Loucy (cell line): ENCODE measurements around the gene CDK6.

Source experiments
- H2AFZ ChIP-seq: fragments of 200-600 bp; sonication (generic); 2 replicates; pipeline ENCODE4 v1.6.0; 2016; ENCODE audit warnings: antibody characterized with exemption, mild to moderate bottlenecking, low read length, moderate library complexity
- H3F3A ChIP-seq: fragments of 200-600 bp; 2 replicates; pipeline ENCODE4 v1.6.0; 2016; ENCODE audit warnings: antibody characterized with exemption, low read depth, mild to moderate bottlenecking
- H3K27me3 ChIP-seq: fragments of 200-600 bp; sonication (generic); 2 replicates; pipeline ENCODE4 v1.6.1; 2014; ENCODE audit warnings: low read length, mild to moderate bottlenecking; ENCODE audit not compliant: insufficient read depth, poor library complexity, severe bottlenecking
- H3K36me3 ChIP-seq: fragments of 200-600 bp; sonication (generic); 2 replicates; pipeline ENCODE4 v1.6.1; 2016; ENCODE audit warnings: low read length; ENCODE audit not compliant: insufficient read depth
- H3K4me1 ChIP-seq: fragments of 200-600 bp; sonication (generic); 2 replicates; pipeline ENCODE4 v1.5.1; 2014; ENCODE audit warnings: low read length, mild to moderate bottlenecking; ENCODE audit not compliant: insufficient read depth, poor library complexity, severe bottlenecking
- H3K4me2 ChIP-seq: fragments of 200-600 bp; sonication (generic); 2 replicates; pipeline ENCODE4 v1.6.0; 2014; ENCODE audit warnings: antibody characterized with exemption, low read length, low read depth, mild to moderate bottlenecking; ENCODE audit not compliant: poor library complexity, severe bottlenecking
- H3K4me3 ChIP-seq: fragments of 200-600 bp; sonication (generic); 2 replicates; pipeline ENCODE4 v1.5.1; 2014; ENCODE audit warnings: low read length, mild to moderate bottlenecking, mixed read lengths; ENCODE audit not compliant: poor library complexity, severe bottlenecking
- H3K79me2 ChIP-seq: fragments of 200-600 bp; sonication (generic); 2 replicates; pipeline ENCODE4 v1.6.1; 2014; ENCODE audit warnings: low read length; ENCODE audit not compliant: insufficient read depth
- H3K9ac ChIP-seq: fragments of 200-600 bp; sonication (generic); 2 replicates; pipeline ENCODE4 v1.6.0; 2014; ENCODE audit warnings: mild to moderate bottlenecking, low read depth, low read length, moderate library complexity; ENCODE audit not compliant: poor library complexity, severe bottlenecking
- H3K9me2 ChIP-seq: fragments of 200-600 bp; sonication (generic); replicated peaks from 2 replicates; pipeline ENCODE4 v1.6.1; 2016; ENCODE audit warnings: low read depth, low read length, mixed read lengths
- H3K9me3 ChIP-seq: fragments of 200-600 bp; sonication (generic); 2 replicates; pipeline ENCODE4 v1.6.1; 2014; ENCODE audit warnings: mild to moderate bottlenecking, antibody characterized with exemption, low read length, low read depth; ENCODE audit not compliant: insufficient read depth
- H4K20me1 ChIP-seq: fragments of 200-600 bp; sonication (generic); 2 replicates; pipeline ENCODE4 v1.6.0; 2014; ENCODE audit warnings: antibody characterized with exemption, low read length, mild to moderate bottlenecking; ENCODE audit not compliant: insufficient read depth, poor library complexity, severe bottlenecking
- CTCF ChIP-seq: fragments of 200-600 bp; sonication (generic); conservative IDR thresholded peaks from 2 replicates; pipeline ENCODE4 v1.5.1; 2014; ENCODE audit warnings: mild to moderate bottlenecking, antibody characterized with exemption, low read length
- EZH2phosphoT487 ChIP-seq: fragments of 200-600 bp; IDR thresholded peaks from 2 replicates; pipeline ENCODE4 v1.6.1; 2018; ENCODE audit warnings: antibody characterized with exemption, mild to moderate bottlenecking, moderate library complexity, borderline replicate concordance

The CDK6 gene

GRCh38 chr7:92781117-92781720 is 55.2 kb downstream of the CDK6 start:
- no peaks in the 10 kb centered on the region for H3K9me3 ChIP-seq
- no peak overlapping the region for H3K4me3 ChIP-seq
- peaks cover 90% of the 10 kb centered on the region for H4K20me1 ChIP-seq
- H3K27me3 ChIP-seq, result no peaks in the 10 kb centered on the region
- peaks cover 86% of the 10 kb centered on the region for H3K36me3 ChIP-seq
- no peaks in the 10 kb centered on the region; the same call in 1 of the 2 replicates for H3F3A ChIP-seq
- no peaks in the 10 kb centered on the region for H3K9me2 ChIP-seq
- peaks cover 16% of the 10 kb centered on the region for H3K4me1 ChIP-seq
- H3K9ac ChIP-seq, result no peak overlapping the region
- no peak overlapping the region for H3K4me2 ChIP-seq
- no peak overlapping the region for H2AFZ ChIP-seq
- TF ChIP-seq CTCF (no peak), EZH2phosphoT487 (no peak)
- peaks cover 99% of the 10 kb centered on the region for H3K79me2 ChIP-seq

GRCh38 chr7:92778972-92779371 is 57.4 kb downstream of the CDK6 start:
- Histone ChIP-seq H3K4me3 (no peak overlapping the region), H2AFZ (no peak overlapping the region), H3K4me2 (no peak overlapping the region), H3K9me3 (no peaks in the 10 kb centered on the region), H3K27me3 (no peaks in the 10 kb centered on the region), H3K9me2 (no peaks in the 10 kb centered on the region), H3K79me2 (peaks cover 99% of the 10 kb centered on the region), H3K36me3 (peaks cover 80% of the 10 kb centered on the region), H3K9ac (no peak overlapping the region), H3K4me1 (peaks cover 16% of the 10 kb centered on the region), H3F3A (no peaks in the 10 kb centered on the region; the same call in 1 of the 2 replicates), H4K20me1 (peaks cover 88% of the 10 kb centered on the region)
- TF ChIP-seq CTCF (no peak), EZH2phosphoT487 (no peak)

DNA sequence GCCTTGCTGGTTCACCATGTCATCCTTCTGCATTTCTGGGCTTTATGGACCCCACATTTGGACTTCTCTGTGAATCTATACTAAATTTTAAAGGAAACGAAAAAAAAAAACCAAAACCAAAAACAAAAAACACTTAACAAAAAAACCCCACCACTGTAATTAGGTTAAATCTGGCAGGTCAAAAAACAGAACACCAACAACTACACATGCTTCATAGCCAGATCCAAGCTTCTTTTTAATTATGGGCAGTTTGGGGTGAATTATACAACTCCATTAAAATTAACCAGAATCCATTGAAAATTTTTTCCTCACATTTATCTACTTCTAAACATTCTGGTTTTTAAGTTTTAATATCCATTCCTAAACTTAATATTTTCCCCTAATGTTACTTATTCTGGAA is 58.4 kb downstream of the CDK6 start:
- no peaks in the 10 kb centered on the region for H3F3A ChIP-seq
- no peaks in the 10 kb centered on the region for H3K27me3 ChIP-seq
- no peaks in the 10 kb centered on the region for H3K9me2 ChIP-seq
- no peak overlapping the region for H3K9ac ChIP-seq
- no peak overlapping the region for H2AFZ ChIP-seq
- no peak overlapping the region for H3K4me3 ChIP-seq
- H3K4me1 ChIP-seq, result peaks cover 12% of the 10 kb centered on the region
- TF ChIP-seq EZH2phosphoT487 (no peak), CTCF (no peak)
- H3K79me2 ChIP-seq, result peaks cover 99% of the 10 kb centered on the region
- H3K36me3 ChIP-seq, result peaks cover 80% of the 10 kb centered on the region
- no peak overlapping the region for H3K4me2 ChIP-seq
- peaks cover 88% of the 10 kb centered on the region for H4K20me1 ChIP-seq
- H3K9me3 ChIP-seq, result no peaks in the 10 kb centered on the region
